ENCODE results near the gene CAT.

CAT gene

DNA sequence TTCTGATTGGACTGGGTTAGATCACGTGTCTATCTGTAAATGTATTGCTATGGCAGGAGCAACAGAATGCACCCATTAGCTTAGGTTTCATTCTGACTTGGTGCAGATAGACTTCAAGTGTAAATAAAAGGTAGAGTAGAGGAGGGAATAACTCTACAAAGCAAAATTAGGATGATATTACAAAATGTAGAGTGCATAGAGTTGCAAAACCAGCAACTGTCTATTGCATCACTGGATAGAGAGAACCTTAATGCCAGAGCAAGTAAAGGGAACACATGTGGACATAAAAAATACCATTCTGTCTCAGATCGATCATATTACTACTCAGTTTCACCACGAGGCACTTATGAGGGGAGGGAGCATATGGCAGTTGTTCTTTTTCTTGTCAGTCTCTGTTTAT lies 22.0 kb upstream of the CAT start:
- no peak overlapping the region for H2AFZ ChIP-seq (ENCODE audit: insufficient read depth, low read length, poor library complexity)
- no CpG with 5 or more reads among the region's 3 CpGs for WGBS (ENCODE audit: extremely low coverage, insufficient coverage, insufficient read length)
- no peak overlapping the region for H4K8ac ChIP-seq (ENCODE audit: low read depth, low read length)
- no peak overlapping the region for H4K12ac ChIP-seq (ENCODE audit: low read depth, low read length)
- no peak overlapping the region for H3K4me3 ChIP-seq (ENCODE audit: low read depth, low read length)
- H2BK5ac ChIP-seq (ENCODE audit: low read depth, low read length, poor library complexity): no peak overlapping the region
- H3K27me3 ChIP-seq (ENCODE audit: insufficient read depth, low read length): no peaks in the 10 kb centered on the region
- H3K23ac ChIP-seq (ENCODE audit: low read length): no peak overlapping the region
- no peaks in the 10 kb centered on the region for H3K79me2 ChIP-seq (ENCODE audit: control insufficient read depth, insufficient read depth, low read length, poor library complexity)
- no peak overlapping the region for H3K18ac ChIP-seq (ENCODE audit: low read length)
- DNase-seq: no peak
- H4K91ac ChIP-seq (ENCODE audit: low read depth, low read length): no peak overlapping the region
- H3K14ac ChIP-seq (ENCODE audit: low read length): no peak overlapping the region
- no peak overlapping the region for H3K9ac ChIP-seq (ENCODE audit: low read length)
- no peak overlapping the region for H2AK5ac ChIP-seq (ENCODE audit: low read length)
- no peaks in the 10 kb centered on the region for H3K4me1 ChIP-seq (ENCODE audit: control insufficient read depth in 1 of 2, insufficient read depth in 2 of 2, low read length in 2 of 2)
- H3K4me2 ChIP-seq (ENCODE audit: low read length): no peak overlapping the region
- no peak overlapping the region for H3K27ac ChIP-seq (ENCODE audit: low read depth, low read length)
- H3K9me3 ChIP-seq (ENCODE audit: insufficient read depth, low read depth, low read length): no peaks in the 10 kb centered on the region
- H3K4ac ChIP-seq (ENCODE audit: low read depth, low read length): no peak overlapping the region
- H3K79me1 ChIP-seq (ENCODE audit: low read length): no peaks in the 10 kb centered on the region
- no peak overlapping the region for H2BK120ac ChIP-seq (ENCODE audit: insufficient read depth, low read length, poor library complexity)
- H3K36me3 ChIP-seq (ENCODE audit: control insufficient read depth in 1 of 2, insufficient read depth in 2 of 2, low read length in 2 of 2): no peaks in the 10 kb centered on the region
- no peak overlapping the region for H2BK12ac ChIP-seq (ENCODE audit: low read length)

DNA sequence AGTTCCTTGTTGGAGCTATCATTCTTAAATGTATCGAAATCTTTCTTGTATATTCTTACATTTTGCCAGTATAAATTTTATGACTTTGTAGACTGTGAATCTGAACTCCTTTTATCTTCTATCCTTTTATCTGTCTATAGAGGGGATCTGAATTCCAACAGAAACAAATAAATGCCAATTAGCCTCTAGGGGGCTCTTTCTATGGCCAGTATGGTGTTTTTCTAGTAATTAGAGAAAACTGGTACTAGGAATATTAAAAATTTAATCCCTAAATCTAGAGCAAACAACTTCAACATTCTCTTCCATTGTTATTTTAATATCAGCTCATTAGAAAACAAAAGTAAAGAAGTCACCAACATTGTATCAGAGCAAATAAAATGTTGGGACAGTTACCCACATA lies 21.5 kb upstream of the CAT start:
- no peaks in the 10 kb centered on the region for H3K79me1 ChIP-seq (ENCODE audit: low read length)
- H3K9me3 ChIP-seq (ENCODE audit: insufficient read depth, low read depth, low read length): no peaks in the 10 kb centered on the region
- no peak overlapping the region for H2AFZ ChIP-seq (ENCODE audit: insufficient read depth, low read length, poor library complexity)
- H4K91ac ChIP-seq (ENCODE audit: low read depth, low read length): no peak overlapping the region
- H3K18ac ChIP-seq (ENCODE audit: low read length): no peak overlapping the region
- H3K4me1 ChIP-seq (ENCODE audit: control insufficient read depth in 1 of 2, insufficient read depth in 2 of 2, low read length in 2 of 2): no peaks in the 10 kb centered on the region
- no peak overlapping the region for H3K4me2 ChIP-seq (ENCODE audit: low read length)
- no peaks in the 10 kb centered on the region for H3K36me3 ChIP-seq (ENCODE audit: control insufficient read depth in 1 of 2, insufficient read depth in 2 of 2, low read length in 2 of 2)
- H3K4ac ChIP-seq (ENCODE audit: low read depth, low read length): no peak overlapping the region
- H3K14ac ChIP-seq (ENCODE audit: low read length): no peak overlapping the region
- no peak for DNase-seq
- H2BK120ac ChIP-seq (ENCODE audit: insufficient read depth, low read length, poor library complexity): no peak overlapping the region
- H3K23ac ChIP-seq (ENCODE audit: low read length): no peak overlapping the region
- H2BK5ac ChIP-seq (ENCODE audit: low read depth, low read length, poor library complexity): no peak overlapping the region
- H2AK5ac ChIP-seq (ENCODE audit: low read length): no peak overlapping the region
- no peak overlapping the region for H4K8ac ChIP-seq (ENCODE audit: low read depth, low read length)
- no peaks in the 10 kb centered on the region for H3K79me2 ChIP-seq (ENCODE audit: control insufficient read depth, insufficient read depth, low read length, poor library complexity)
- H2BK12ac ChIP-seq (ENCODE audit: low read length): no peak overlapping the region
- no peaks in the 10 kb centered on the region for H3K27me3 ChIP-seq (ENCODE audit: insufficient read depth, low read length)
- H3K27ac ChIP-seq (ENCODE audit: low read depth, low read length): no peak overlapping the region
- H4K12ac ChIP-seq (ENCODE audit: low read depth, low read length): no peak overlapping the region
- no CpG with 5 or more reads among the region's 1 CpG for WGBS (ENCODE audit: extremely low coverage, insufficient coverage, insufficient read length)
- H3K4me3 ChIP-seq (ENCODE audit: low read depth, low read length): no peak overlapping the region
- no peak overlapping the region for H3K9ac ChIP-seq (ENCODE audit: low read length)

DNA sequence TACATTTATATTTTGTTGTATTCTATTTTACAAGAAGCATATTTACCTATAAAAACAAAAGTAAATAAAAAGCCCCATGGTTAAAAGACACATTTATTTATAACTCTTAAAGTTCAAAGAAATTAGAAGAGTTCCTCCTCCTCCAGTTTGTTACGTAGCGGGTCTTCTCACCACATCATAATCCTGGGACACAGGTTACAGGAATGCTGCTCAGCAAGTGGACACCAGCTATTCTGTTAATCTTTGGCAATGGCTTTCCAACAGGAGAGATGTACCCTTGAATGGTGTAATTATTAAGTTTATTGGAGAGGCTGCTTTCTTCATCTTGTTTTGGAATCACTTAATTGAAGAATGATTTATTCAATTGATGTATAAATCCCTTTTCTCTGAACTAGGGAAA lies 19.6 kb upstream of the CAT start:
- Histone ChIP-seq H3K36me3 (ENCODE audit: control insufficient read depth in 1 of 2, insufficient read depth in 2 of 2, low read length in 2 of 2) (no peaks in the 10 kb centered on the region), H2BK120ac (ENCODE audit: insufficient read depth, low read length, poor library complexity) (no peak overlapping the region), H3K27me3 (ENCODE audit: insufficient read depth, low read length) (no peaks in the 10 kb centered on the region), H2AFZ (ENCODE audit: insufficient read depth, low read length, poor library complexity) (no peak overlapping the region), H3K4me3 (ENCODE audit: low read depth, low read length) (no peak overlapping the region), H3K9ac (ENCODE audit: low read length) (no peak overlapping the region), H3K4me2 (ENCODE audit: low read length) (no peak overlapping the region), H4K91ac (ENCODE audit: low read depth, low read length) (no peak overlapping the region), H3K4me1 (ENCODE audit: control insufficient read depth in 1 of 2, insufficient read depth in 2 of 2, low read length in 2 of 2) (no peaks in the 10 kb centered on the region), H3K9me3 (ENCODE audit: insufficient read depth, low read depth, low read length) (peaks cover 5% of the 10 kb centered on the region), H3K79me2 (ENCODE audit: control insufficient read depth, insufficient read depth, low read length, poor library complexity) (no peaks in the 10 kb centered on the region), H2AK5ac (ENCODE audit: low read length) (no peak overlapping the region), H3K23ac (ENCODE audit: low read length) (no peak overlapping the region), H3K27ac (ENCODE audit: low read depth, low read length) (no peak overlapping the region), H3K18ac (ENCODE audit: low read length) (no peak overlapping the region), H2BK12ac (ENCODE audit: low read length) (no peak overlapping the region), H3K14ac (ENCODE audit: low read length) (no peak overlapping the region), H4K12ac (ENCODE audit: low read depth, low read length) (no peak overlapping the region), H3K4ac (ENCODE audit: low read depth, low read length) (no peak overlapping the region), H3K79me1 (ENCODE audit: low read length) (no peaks in the 10 kb centered on the region), H2BK5ac (ENCODE audit: low read depth, low read length, poor library complexity) (no peak overlapping the region), H4K8ac (ENCODE audit: low read depth, low read length) (no peak overlapping the region)
- DNase-seq: peak; percentile 48 to 77
- WGBS (ENCODE audit: extremely low coverage, insufficient coverage, insufficient read length): no CpG with 5 or more reads among the region's 2 CpGs

- H2BK120ac ChIP-seq (ENCODE audit: insufficient read depth, low read length, poor library complexity): no peak overlapping the region
- H3K36me3 ChIP-seq (ENCODE audit: control insufficient read depth in 1 of 2, insufficient read depth in 2 of 2, low read length in 2 of 2): no peaks in the 10 kb centered on the region
- no peak overlapping the region for H2AK5ac ChIP-seq (ENCODE audit: low read length)
- H3K79me2 ChIP-seq (ENCODE audit: control insufficient read depth, insufficient read depth, low read length, poor library complexity): no peaks in the 10 kb centered on the region
- no peak overlapping the region for H3K4ac ChIP-seq (ENCODE audit: low read depth, low read length)
- no peak overlapping the region for H3K14ac ChIP-seq (ENCODE audit: low read length)
- no peak overlapping the region for H3K4me3 ChIP-seq (ENCODE audit: low read depth, low read length)
- no peak overlapping the region for H2AFZ ChIP-seq (ENCODE audit: insufficient read depth, low read length, poor library complexity)
- no peak overlapping the region for H4K91ac ChIP-seq (ENCODE audit: low read depth, low read length)
- H4K12ac ChIP-seq (ENCODE audit: low read depth, low read length): no peak overlapping the region
- H3K23ac ChIP-seq (ENCODE audit: low read length): no peak overlapping the region
- no peak overlapping the region for H2BK12ac ChIP-seq (ENCODE audit: low read length)
- DNase-seq: peak in 1 of 2 donors; percentile 34
- H3K79me1 ChIP-seq (ENCODE audit: low read length): no peaks in the 10 kb centered on the region
- H3K9me3 ChIP-seq (ENCODE audit: insufficient read depth, low read depth, low read length): peaks cover 5% of the 10 kb centered on the region
- H2BK5ac ChIP-seq (ENCODE audit: low read depth, low read length, poor library complexity): no peak overlapping the region
- no peak overlapping the region for H3K27ac ChIP-seq (ENCODE audit: low read depth, low read length)
- no peak overlapping the region for H4K8ac ChIP-seq (ENCODE audit: low read depth, low read length)
- no peaks in the 10 kb centered on the region for H3K4me1 ChIP-seq (ENCODE audit: control insufficient read depth in 1 of 2, insufficient read depth in 2 of 2, low read length in 2 of 2)
- H3K9ac ChIP-seq (ENCODE audit: low read length): no peak overlapping the region
- H3K27me3 ChIP-seq (ENCODE audit: insufficient read depth, low read length): no peaks in the 10 kb centered on the region
- WGBS (ENCODE audit: extremely low coverage, insufficient coverage, insufficient read length): no CpG with 5 or more reads among the region's 7 CpGs
- no peak overlapping the region for H3K18ac ChIP-seq (ENCODE audit: low read length)
- H3K4me2 ChIP-seq (ENCODE audit: low read length): no peak overlapping the region
Measured at GRCh38 chr11:34423300-34423699, 15.4 kb upstream of the CAT start.
